Activated CD8-positive, alpha-beta memory T cell treated with anti-CD3 and anti-CD28 coated beads for 36 hours (primary cell): ENCODE results near the gene SLC25A12. TPM values are rescaled to one million over a fixed set of nuclear protein-coding genes. Genes with fewer than 3 reads are reported as not detected.
"Not testable (repeated sequence)": the region's sequence is repeated elsewhere in the genome, so short reads cannot be mapped to it uniquely, and the experiment has no call there.

Source experiments
- CTCF ChIA-PET: fragments of 350-600 bp; sonication (Branson Sonifier 250); formaldehyde crosslinking; loops from one replicate; lab custom pipeline; 2021; ENCODE audit warnings: antibody characterized with exemption; lab: Charles Lee
- POLR2A ChIA-PET: fragments of 350-600 bp; sonication (Branson Sonifier 250); formaldehyde crosslinking; loops from one replicate; lab custom pipeline; 2021; ENCODE audit warnings: antibody characterized with exemption; lab: Charles Lee
- total RNA-seq, 2 experiments: library from RNA; stranded (reverse); gene quantifications; one replicate each; pipeline ENCODE4 v1.2.3, GENCODE V29; 2021

SLC25A12 gene, protein sequence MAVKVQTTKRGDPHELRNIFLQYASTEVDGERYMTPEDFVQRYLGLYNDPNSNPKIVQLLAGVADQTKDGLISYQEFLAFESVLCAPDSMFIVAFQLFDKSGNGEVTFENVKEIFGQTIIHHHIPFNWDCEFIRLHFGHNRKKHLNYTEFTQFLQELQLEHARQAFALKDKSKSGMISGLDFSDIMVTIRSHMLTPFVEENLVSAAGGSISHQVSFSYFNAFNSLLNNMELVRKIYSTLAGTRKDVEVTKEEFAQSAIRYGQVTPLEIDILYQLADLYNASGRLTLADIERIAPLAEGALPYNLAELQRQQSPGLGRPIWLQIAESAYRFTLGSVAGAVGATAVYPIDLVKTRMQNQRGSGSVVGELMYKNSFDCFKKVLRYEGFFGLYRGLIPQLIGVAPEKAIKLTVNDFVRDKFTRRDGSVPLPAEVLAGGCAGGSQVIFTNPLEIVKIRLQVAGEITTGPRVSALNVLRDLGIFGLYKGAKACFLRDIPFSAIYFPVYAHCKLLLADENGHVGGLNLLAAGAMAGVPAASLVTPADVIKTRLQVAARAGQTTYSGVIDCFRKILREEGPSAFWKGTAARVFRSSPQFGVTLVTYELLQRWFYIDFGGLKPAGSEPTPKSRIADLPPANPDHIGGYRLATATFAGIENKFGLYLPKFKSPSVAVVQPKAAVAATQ
- 10 to 100 TPM; 23.8 to 27.3 TPM for total RNA-seq

DNA sequence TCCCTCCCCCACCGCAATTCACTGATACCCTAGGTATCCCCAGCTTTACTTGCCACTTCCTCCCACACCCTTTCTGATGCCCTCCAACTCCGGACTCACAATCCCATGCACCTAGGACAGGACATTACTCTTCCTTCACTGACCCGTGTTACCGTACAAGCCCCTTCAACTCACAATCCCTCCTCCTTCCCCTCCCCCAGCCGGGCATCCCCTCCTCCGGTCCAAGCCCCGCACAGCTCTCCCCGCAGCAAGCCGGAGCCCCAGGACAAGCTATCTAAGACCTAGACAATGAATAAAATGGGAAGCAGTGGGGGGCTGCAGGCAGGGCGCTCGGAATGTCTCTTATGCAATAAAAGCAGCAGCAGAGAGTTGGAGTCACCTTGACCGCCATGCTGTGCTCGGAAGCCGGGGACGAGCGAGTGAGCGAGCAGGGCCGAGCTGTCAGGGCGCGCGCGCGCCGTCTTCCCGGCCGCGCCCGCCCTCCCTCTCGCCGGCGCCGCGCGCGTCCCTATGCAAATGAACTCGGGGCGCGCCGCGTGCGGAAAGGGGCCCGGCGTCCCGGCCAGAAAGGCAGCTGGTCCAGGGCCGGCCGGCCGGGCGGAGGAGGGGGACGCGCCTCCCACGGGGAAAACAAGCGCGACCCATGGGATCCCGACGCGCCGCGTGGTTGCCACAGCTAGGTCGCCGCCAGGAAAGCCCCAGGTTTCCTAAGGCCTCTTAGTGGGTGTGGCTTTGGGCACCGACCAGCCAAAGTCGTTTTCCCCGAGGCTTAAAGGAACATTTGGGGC lies at the start of gene SLC25A12:
Gene SLC25A12, minus strand, starts transcription at position 421 of the 788 bp plus-strand sequence. Its CDS starts 30 bp downstream, at position 391.
- ChIA-PET CTCF (interaction anchor here (1.3 to 1.4 kb wide), 2 partner anchors 11 to 17 kb away, joined by 3 to 7 read pairs; no protein-coding TSS in a partner anchor), POLR2A (interaction anchor here (0.6 to 1.4 kb wide), 3 partner anchors 17 to 30 kb away, joined by 3 to 8 read pairs (median 3); partner anchors contain the start of gene HAT1)

DNA sequence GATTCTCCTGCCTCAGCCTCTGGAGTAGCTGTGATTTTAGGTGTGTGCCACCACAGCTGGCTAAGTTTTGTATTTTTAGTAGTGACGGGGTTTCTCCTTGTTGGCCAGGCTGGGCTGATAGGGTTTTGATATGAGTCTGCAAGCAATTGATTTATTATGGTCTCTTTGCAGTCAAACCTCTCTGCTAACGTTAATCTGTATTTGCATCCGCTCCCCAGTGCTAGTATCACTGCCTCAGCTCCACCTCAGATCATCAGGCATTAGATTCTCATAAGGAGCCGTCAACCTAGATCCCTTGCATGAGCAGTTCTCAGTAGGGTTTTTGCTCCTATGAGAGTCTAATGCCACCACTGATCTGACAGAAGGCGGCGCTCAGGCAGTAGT lies 47.3 kb upstream of the SLC25A12 start:
- ChIA-PET CTCF (interaction anchor here (1.3 kb wide), 1 partner anchor 165 kb away, joined by 4 read pairs; no protein-coding TSS in a partner anchor), POLR2A (no interaction called here)

DNA sequence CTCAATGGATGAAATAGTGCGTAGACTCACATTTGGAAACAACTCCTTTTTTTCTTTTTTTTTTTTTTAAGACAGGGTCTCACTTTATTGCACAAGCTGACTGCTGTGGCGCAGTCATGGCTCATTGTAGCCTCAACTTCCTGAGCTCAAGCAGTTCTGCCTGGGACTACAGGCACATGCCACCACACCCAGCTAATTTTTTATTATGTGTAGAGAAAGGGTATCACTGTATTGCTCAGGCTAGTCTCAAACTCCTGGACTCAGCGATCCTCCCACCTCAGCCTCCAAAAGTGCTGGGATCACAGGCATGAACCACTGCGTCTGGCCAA lies 45.7 kb upstream of the SLC25A12 start:
- CTCF ChIA-PET = interaction anchor here (0.6 to 0.7 kb wide), 2 partner anchors 162 to 398 kb away, joined by 3 to 5 read pairs; no protein-coding TSS in a partner anchor
- POLR2A ChIA-PET = no interaction called here

DNA sequence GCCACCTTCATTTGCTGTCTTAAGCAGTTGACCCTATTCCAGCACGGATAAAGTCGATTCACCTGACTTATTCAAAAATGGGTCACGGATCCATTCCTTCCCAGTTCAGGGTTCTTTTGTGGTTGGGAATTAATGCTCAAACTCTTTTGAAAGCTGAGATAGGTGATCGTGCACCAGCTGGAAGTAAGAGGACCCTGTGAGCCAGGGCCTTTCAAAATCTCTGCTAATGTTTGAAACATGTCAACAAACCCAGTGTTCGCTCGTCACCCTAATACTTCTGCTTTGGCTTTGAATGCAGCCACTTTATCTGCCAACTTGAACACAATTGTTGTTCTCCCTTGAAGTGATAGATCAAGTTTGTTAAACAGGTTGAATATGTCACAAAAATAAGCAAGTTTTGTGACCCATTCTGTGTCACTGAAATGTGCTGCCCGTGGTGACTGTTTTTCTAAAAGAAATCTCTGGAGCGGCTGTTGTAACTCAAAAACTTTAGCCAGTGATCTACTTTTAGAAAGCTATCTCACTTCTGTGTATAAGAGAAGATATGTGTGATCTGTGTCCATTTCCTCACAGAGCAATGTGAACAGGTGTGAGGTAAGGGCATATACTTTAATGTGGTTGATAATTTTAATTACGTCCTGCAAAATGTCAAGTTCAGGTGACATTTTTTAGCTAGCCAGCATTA lies 45.2 kb upstream of the SLC25A12 start:
- POLR2A ChIA-PET = no interaction called here
- CTCF ChIA-PET = interaction anchor here (0.7 kb wide), 1 partner anchor 163 kb away, joined by 3 read pairs; no protein-coding TSS in a partner anchor

DNA sequence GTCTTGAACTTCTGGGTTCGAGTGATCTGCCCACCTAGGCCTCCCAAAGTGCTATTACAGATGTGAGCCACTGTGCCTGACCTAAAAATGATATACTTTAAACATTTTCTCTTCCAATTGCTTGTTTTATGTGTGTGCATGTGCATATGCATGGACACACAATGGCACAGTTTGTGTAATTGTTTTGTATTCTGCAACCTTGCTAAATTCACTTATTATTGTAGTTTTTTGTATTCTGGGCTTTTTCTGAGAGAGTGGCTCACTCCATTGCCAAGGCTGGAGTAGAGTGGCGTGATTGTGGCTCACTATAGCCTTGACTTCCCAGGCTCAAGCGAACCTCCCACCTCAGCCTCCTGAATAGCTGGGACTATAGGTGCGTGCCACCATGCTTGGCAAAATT lies 36.3 kb upstream of the SLC25A12 start:
- ChIA-PET POLR2A (interaction anchor here (1.5 kb wide), 1 partner anchor 8 kb away, joined by 4 read pairs; the partner anchor contains the start of gene HAT1), CTCF (no interaction called here)

DNA sequence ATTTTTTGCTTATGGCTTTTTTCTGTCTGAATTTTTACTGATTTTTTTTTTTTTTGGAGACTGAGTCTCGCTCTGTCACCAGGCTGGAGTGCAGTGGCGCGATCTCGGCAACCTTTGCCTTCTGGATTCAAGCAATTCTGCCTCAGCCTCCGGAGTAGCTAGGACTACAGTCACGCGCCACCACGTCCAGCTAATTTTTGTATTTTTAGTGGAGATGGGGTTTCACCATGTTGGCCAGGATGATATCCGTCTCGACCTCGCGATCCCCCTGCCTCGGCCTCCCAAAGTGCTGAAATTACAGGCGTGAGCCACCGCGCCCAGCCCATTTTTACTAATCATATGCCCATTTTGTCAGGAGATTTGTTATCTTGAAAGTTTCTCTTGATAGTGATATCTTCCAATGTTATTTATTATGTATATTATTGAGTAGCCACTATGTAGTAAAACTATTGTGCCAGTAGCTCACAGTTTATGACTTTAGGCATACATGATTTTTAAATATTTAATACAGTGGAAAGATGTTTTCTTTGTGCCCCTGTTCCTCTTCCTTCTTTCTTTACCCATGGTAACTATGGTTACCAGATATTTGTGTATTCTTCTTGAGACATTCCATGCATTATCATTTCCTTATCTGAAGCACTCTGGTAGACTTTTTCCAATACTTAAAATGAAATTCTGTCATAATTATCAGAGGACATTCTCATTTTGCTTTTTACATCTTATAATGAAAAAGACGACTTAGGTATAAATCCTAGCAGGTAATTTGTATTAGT lies 30.3 kb upstream of the SLC25A12 start:
- CTCF ChIA-PET = interaction anchor here (1.2 kb wide), 1 partner anchor 178 kb away, joined by 3 read pairs; no protein-coding TSS in a partner anchor
- POLR2A ChIA-PET = interaction anchor here (0.9 kb wide), 1 partner anchor 30 kb away, joined by 3 read pairs; no protein-coding TSS in a partner anchor

DNA sequence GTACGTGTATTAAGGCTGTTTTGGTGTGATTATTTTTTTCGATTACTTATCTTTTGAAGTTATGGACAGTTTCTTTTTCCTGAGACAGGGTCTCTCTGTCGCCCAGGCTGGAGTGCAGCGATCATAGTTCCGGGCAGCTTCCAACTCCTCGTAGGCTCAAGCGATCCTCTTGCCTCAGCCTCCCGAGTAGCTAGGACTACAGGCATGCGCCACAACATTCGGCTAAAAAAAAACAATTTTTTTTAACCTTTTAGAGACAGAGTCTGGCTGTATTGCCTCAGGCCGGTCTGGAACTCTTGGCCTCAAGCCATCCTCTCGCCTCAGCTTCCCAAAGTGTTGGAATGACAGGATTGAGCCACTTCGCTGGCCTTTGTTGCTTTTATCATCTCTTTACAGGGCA lies 29.2 kb upstream of the SLC25A12 start:
- ChIA-PET POLR2A (interaction anchor here (1.4 kb wide), 1 partner anchor 8 kb away, joined by 4 read pairs; no protein-coding TSS in a partner anchor), CTCF (no interaction called here)

DNA sequence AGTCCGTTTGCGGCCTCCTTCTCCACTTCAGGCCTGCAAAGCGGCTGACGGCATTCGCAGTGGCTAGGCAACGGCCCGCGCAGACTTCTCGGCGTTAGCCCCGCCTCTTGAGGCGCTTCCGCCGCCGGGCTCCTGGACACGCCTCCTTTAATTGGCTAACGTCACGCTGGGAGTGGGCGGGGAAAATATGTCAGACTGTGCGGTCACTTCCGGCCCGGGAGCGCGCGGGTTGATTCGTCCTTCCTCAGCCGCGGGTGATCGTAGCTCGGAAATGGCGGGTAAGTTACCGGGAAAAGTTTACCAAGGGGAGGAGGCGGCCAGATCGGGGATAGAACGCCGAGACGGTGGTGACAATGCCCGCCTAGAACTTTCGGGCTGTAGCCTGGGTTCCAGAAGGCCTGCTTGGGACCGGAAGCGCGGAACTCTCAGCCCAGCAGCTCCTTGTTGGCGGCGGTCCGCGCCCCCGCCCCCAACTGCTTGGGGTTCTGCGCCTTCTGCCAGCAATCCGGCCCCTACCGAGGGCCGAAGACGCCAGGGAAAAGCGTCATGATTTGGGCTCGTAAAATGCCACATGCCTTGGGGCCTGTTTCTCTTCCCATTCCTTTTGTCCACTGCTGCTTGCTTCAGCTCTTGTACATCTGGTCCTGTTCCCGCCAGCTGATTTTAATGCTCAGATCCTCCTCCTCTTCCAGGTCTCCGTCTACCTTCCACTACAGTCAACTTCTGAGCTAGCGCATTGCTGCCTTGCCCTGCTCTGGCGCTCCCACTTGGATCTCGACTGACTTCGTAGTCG lies 28.4 kb upstream of the SLC25A12 start, which contains the start of gene HAT1:
Gene HAT1, plus strand, starts transcription at position 232 of the 793 bp plus-strand sequence. Its CDS starts 40 bp downstream, at position 272.
- ChIA-PET POLR2A (interaction anchor here (0.6 to 1.4 kb wide), 5 partner anchors 8 to 55 kb away, joined by 3 to 8 read pairs (median 4); partner anchors contain the start of gene SLC25A12), CTCF (interaction anchor here (0.5 to 1.2 kb wide), 3 partner anchors 12 to 128 kb away, joined by 3 to 4 read pairs (median 3); no protein-coding TSS in a partner anchor)

DNA sequence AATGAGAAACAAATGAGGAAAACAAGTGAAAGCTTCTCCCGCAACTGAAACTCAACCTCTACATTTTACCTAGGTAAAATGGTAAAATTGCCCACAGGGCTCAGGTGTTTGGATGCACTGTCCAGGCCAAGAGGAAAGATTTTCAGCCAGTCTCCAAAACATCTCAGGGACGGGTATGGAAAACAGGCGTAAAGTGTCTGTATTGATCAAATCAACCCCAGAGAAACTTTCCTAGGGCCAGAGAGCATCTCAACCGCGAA lies 27.9 kb upstream of the SLC25A12 start:
- ChIA-PET CTCF (interaction anchor here (0.5 to 1.2 kb wide), 3 partner anchors 12 to 127 kb away, joined by 3 to 4 read pairs (median 3); no protein-coding TSS in a partner anchor), POLR2A (interaction anchor here (0.6 to 1.4 kb wide), 4 partner anchors 9 to 29 kb away, joined by 3 to 8 read pairs (median 4); partner anchors contain the start of gene SLC25A12)

DNA sequence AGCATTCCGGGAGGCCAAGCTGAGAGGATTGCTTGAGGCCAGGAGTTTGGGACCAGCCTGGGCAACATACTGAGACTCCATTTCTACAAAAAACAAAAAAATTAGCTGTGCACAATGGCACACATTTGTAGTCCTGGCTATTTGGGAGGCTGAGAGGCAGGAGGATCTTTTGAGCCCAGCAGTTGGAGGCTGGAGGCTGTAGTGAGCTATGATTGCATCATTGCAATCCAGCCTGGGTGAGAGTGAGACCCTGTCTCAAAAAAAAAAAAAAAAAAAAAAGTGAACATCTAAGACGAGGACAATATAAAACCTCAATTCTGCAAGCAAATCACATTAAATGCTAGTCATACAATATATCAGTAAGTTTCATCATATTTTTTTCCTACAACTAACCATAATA lies 25.4 kb upstream of the SLC25A12 start:
- ChIA-PET POLR2A (no interaction called here), CTCF (interaction anchor here (1.2 kb wide), 1 partner anchor 15 kb away, joined by 3 read pairs; no protein-coding TSS in a partner anchor)

DNA sequence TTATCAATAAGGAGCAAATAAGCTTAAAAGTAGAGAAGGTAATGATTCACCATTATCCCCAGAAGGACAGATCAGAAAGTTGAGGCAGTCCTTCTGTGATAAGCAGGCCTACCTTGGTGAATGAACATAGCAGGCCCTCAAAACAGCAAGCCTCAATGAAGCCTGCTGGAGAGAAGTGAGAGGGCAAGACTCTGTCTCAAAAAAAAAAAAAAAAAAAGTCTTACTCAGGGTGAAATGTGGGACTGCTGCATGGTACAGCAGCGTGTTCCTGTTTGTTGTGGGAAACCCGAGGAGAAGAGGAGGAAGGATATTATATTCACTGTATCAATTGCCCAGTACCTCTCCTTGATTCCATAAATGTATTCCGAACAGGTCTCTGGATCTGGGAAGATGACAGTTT lies 19.5 kb upstream of the SLC25A12 start:
- ChIA-PET POLR2A (no interaction called here), CTCF (interaction anchor here (0.7 kb wide), 1 partner anchor 1036 kb away, joined by 3 read pairs; no protein-coding TSS in a partner anchor)

DNA sequence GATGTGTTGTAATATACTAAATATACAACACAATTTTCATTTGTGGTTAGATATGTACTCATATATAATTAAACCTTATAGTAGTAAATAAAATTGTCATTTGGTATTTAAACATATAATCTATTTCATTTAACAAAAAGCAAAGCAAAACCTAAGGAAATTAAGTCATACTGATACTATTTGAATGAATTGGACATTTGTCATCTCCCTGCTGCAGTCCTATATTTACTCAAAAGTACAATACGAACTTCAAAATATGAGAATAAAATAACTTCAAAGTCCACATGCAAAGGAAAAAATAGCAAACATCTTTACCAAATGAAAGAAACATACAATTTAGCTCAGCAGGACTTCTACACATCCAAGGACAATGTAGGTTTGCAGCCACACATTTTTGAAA lies 16.4 kb upstream of the SLC25A12 start:
- ChIA-PET POLR2A (no interaction called here), CTCF (interaction anchor here (1.3 kb wide), 1 partner anchor 17 kb away, joined by 3 read pairs; the partner anchor contains the start of gene SLC25A12)

DNA sequence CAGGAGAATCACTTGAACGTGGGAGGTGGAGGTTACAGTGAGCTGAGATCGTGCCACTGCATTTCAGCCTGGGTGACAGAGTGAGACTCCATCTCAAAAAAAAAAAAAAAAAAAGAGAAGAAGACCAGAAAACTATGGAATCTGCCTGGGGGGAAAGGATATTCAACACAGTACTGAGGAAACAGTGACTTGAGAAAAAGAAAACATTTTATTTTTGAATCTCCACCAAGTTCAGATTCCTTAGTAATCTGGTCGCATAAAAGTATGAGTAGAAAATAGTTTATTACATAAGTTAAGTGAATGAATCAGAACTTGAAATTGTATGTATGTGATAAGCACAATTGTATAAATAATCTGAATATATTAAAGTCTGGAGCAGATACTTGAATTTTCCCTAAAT lies 15.2 kb upstream of the SLC25A12 start:
- ChIA-PET CTCF (interaction anchor here (0.5 kb wide), 1 partner anchor 216 kb away, joined by 4 read pairs; no protein-coding TSS in a partner anchor), POLR2A (no interaction called here)

DNA sequence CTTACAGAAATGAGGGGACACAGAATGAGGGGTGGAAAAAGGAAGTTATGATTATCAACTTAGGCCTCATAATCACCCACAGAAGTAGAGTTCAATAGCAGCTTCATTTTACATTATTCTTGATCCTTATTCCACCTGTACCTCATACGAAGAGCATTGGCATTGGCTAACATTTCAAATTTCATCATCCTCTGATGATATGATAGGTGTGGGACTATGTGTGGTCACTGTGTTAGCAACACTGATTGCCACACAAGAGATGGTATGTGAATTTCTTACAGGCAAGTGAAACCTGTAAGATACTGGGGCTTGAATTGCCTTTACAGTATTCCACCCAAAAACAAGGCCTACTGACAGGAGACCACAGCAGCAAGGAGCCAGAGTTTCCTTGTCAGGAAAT lies 14.2 kb upstream of the SLC25A12 start:
- POLR2A ChIA-PET = no interaction called here
- CTCF ChIA-PET = no interaction called here

DNA sequence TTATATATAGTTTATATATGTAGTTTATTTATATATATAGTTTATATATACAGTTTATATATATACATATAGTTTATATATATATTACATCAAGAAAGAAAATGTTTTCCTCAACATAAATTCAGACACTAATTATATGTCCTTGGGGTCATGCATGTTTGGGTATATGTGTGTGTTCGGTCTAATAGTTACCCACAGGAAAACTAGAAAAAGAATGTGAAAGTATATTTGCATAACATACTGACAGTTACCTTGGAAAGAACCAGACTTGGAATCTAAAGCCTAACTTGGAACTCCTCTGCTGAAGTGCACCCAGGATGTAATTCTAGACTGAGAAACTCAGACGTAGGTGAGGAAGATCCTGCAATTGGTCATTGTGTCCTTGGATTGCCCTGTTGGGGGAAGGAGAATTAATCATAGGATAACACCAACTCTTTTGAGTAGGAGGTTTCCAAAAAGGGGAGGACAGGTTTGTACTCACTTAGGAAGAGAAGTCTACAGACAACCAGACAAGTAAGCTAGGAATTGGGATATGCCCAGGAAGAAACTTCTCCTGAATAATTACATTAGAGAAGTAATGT lies 8.9 kb upstream of the SLC25A12 start:
- ChIA-PET POLR2A (no interaction called here), CTCF (interaction anchor here (0.6 kb wide), 1 partner anchor 526 kb away, joined by 3 read pairs; no protein-coding TSS in a partner anchor)

DNA sequence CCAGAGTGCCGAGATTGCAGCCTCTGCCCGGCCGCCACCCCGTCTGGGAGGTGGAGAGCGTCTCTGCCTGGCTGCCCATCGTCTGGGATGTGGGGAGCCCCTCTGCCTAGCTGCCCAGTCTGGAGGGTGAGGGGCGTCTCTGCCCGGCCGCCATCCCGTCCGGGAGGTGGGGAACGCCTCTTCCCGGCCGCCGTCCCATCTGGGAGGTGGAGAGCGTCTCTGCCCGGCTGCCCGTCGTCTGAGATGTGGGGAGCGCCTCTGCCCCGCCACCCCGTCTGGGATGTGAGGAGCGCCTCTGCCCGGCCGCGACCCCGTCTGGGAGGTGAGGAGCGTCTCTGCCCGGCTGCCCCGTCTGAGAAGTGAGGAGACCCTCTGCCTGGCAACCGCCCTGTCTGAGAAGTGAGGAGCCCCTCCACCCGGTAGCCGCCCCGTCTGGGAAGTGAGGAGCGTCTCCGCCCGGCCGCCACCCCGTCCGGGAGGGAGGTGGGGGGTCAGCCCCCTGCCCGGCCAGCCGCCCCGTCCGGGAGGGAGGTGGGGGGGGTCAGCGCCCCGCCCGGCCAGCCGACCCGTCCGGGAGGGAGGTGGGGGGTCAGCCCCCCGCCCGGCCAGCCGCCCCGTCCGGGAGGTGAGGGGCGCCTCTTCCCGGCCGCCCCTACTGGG lies 5.7 kb upstream of the SLC25A12 start:
- POLR2A ChIA-PET, CTCF ChIA-PET: not testable (repeated sequence)
